Activated CD8-positive, alpha-beta memory T cell treated with anti-CD3 and anti-CD28 coated beads, Interleukin-2, amount 50 U/mL, for 4 hours (primary cell): ENCODE results near the gene CHRNB1.

Experiments used
- DNase-seq: peaks from one replicate; pipeline ENCODE4 v3.0.0-alpha.2; 2020

Gene CHRNB1, protein sequence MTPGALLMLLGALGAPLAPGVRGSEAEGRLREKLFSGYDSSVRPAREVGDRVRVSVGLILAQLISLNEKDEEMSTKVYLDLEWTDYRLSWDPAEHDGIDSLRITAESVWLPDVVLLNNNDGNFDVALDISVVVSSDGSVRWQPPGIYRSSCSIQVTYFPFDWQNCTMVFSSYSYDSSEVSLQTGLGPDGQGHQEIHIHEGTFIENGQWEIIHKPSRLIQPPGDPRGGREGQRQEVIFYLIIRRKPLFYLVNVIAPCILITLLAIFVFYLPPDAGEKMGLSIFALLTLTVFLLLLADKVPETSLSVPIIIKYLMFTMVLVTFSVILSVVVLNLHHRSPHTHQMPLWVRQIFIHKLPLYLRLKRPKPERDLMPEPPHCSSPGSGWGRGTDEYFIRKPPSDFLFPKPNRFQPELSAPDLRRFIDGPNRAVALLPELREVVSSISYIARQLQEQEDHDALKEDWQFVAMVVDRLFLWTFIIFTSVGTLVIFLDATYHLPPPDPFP

DNA sequence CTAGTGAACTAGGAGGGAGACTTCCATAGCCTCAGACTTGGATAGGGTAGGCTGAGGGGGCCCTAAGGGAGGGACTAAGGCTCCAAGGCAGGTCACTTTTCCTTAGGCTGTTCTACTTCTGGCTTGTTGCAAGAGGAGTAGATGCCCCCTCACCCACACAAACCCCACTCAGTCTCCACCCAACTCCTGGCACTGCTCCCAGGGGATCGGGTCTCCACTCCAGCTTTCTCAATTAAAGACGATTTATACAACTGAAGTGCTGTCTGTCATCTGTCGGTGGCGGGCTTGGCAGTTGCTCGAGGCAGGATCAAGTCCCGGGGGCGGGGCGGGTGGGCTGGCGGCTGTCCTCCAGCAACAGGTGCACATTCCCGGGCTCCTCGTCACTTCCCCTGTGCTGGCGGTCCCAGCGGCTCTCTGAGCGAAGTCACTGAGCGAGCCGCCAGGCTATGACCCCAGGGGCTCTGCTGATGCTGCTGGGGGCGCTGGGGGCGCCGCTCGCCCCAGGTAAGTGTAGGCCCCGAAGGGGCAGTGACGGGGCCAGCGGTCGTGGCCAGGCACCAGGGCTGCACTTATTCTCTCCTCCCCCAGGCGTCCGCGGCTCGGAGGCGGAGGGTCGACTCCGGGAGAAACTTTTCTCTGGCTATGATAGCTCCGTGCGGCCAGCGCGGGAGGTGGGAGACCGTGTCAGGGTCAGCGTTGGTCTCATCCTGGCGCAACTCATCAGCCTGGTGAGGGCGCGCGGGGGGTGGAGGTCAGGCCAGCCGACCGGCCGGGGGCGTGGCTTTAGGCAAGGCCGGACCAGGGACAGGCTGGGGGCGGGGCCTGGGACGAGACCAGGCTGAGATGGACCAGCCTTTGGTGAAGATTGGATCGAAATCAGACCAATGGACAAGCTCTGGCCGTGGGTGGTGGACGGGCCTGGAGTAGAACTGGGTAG lies at the start of gene CHRNB1:
CHRNB1 (plus strand) TSS at position 380 of the 937 bp plus-strand sequence; CDS start at position 447, 67 bp downstream.
- DNase-seq = peak; percentile 14

DNA sequence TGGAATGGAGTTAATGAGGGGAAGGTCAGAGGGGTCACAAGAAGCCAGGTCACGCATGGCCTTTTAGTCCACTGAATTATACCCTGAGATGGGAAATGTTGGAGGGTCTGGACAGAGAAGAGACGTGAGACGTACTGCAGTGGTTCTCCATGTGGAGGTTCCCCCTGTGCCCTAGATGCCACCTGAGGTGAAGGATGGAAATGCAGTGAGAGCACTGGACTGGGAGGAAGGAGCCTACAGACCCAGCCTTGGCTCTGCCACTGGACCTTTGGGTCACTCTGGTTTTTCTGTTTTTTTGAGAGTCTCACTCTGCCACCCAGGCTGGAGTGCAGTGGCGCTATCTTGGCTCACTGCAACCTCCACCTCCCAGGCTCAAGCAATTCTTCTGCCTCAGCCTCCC lies 48.7 kb upstream of the CHRNB1 start:
- no peak for DNase-seq

DNA sequence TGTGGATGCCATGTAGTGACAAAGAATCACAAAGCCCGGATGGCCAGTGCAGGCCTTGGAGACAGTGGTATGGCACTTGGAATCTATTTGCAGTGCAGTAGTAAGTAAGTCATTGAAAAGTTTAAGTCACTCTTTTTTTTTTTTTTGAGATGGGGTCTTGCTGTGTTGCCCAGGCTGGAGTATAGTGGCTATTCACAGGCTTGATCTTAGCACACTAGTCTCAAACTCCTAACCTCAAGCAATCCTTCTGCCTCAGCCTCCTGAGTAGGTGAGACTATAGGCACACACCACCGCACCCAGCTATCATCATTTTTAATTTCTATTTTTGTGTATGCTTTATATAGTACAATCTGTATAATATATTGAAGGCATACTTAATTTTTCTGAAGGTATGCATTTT lies 46.2 kb upstream of the CHRNB1 start:
- no peak for DNase-seq

DNA sequence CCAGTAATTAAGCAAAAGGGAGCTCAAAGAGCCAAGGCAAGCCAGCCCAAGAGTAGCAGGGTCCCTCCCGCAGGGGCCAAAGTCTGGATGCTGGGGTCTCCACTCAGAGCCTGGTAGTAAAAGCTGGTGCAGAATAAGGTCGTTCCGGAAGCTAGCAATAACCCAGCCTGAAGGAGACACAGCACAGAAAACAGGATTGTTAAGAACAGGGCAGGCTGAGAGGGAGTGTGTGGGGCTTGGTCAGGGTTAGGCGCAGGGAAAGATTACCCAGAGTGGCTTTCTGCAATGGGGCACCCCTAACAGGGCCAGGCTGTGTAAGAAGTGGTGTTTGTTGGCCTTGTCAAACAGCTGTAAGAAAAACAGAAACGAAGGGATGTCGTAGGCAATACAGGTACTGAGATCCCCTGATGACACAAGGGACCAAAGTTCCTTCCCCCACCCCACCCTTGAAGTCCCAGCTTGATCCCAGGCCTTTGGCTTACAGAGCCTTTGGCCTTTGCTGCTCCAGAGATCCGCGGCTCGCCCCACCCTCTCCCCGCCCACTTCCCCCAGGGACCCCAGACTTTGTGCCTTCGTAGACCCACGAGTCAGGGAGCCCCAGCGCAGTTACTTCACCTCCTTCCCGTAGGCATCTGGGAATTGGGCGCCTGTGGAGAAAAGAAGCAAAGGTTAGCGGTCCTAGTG lies 41.7 kb upstream of the CHRNB1 start:
- DNase-seq = peak; percentile 38

DNA sequence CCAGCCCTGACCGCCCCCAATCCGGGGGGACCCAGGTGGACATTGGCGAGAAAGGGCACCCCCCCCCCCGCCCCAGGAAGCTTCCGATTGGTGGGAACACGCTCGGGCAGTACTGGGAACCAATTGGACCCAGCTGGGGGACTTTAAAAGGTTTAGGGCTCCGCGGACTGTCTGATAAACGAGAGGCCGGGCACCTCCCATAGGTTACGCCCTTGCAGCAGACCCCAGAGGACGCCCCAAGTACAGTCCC lies 41.2 kb upstream of the CHRNB1 start:
- DNase-seq = no peak

DNA sequence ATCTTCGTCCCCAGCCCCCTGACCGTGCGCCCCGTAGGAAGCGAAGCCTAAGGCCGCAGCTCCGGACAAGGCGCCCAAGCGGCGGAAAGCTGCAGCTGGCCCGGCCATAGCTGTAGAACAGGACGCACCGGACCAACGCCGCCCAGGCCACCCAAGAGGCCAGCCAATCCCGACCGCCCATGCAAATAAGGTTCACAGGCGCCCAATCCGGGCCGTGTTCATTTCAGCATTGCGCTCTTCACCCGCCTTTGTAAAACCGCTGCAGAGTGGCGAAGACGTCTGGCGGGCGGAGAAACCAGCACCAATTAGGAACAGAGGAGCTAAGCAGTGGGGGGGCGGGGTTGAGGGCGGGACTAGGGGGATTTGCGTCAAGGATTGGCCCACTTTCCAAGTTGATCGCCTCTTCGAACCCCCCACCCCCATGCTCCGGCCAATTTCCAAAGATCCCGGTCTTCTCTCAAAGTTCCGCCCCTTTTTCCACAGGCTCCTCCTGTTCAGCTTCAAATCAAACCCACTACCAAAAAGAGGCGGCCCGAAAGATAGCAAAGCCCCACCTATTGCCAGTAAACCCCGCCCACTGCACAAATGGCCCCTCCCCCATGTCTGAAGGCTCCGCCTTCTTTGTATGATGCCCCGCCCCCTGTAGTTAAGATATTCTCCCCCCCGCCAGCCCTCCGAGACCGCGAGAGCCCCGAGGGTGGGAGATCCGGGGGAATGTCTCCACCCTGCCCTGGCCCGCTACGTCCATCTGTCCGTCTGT lies 40.7 kb upstream of the CHRNB1 start, which contains the start of gene TMEM256:
TMEM256 (minus strand) TSS at position 121 of the 760 bp plus-strand sequence; CDS start at position 108, 13 bp downstream.
- peak; percentile 91 for DNase-seq

DNA sequence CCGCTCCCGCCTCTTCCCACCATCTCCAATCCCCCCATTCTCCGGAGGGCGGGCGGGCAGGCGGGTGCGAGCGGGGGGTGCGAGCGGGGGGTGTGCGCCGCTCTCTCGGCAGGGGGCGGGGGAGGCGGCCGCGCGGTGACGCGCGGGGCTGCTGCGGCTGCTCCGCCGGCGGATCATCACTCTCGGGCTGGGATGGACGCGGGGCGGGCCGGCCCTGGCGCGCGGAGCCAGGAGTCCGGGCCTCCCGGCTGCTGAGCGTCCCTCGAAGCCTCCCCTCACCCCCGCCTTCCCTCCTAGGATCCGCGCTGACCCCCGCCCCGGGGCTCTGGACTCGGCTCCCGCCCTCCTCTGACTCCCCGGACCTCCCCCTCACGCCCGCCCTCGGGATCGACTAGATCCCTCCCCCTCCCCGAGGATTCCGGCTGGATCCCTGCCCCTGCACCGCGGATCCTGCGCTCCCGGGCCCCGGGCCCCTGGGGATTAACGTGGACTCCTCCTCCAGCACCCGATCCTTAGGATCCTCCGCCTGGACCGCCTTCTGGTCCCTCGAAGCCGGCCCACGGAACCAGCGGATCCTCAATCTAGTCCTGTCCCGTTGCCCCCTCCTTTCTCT lies 40.0 kb upstream of the CHRNB1 start:
- DNase-seq = peak; percentile 73

DNA sequence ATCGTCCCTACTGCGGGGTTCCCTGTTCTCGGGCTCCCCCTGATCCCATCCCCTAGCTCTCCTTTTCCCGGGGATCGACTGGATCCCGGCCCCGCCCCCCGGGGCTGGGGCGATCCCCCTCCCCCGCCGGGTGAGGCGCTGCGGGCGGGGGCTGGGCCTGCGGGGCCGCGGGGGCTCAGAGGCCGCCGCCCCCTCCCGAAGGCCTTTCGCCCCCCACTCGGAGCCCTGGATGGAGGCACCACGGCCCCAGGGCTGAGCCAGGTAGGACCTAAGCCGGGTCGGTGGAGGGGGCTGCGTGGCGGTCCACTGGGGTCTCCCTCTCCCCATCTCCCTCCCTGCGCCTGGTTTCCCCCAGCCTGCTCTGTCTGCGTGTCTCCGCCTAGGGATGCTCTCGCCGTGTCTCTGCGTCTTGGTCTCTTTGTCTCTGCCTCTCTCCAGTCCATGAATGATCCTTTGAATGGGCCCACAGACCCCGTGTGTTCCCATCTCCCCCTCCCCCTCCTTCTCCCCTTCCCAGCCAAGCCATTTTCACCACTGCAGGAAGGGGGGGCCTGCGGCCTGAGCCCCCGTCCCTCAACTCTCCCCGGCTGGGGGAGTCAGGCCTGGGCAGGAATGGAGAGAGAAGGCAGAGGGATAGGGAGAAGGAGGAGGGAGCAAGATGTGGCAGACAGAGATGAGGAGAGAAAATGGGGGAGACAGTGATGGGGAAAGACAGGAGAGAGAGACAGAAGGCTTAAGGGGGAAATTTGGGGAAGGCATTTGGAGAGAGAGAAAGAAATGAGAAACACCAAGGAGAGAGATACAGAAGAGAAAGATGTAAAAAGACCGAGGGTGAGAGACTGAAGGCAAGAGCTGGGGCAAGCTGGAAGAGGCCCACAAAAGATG lies 39.3 kb upstream of the CHRNB1 start:
- no peak for DNase-seq

DNA sequence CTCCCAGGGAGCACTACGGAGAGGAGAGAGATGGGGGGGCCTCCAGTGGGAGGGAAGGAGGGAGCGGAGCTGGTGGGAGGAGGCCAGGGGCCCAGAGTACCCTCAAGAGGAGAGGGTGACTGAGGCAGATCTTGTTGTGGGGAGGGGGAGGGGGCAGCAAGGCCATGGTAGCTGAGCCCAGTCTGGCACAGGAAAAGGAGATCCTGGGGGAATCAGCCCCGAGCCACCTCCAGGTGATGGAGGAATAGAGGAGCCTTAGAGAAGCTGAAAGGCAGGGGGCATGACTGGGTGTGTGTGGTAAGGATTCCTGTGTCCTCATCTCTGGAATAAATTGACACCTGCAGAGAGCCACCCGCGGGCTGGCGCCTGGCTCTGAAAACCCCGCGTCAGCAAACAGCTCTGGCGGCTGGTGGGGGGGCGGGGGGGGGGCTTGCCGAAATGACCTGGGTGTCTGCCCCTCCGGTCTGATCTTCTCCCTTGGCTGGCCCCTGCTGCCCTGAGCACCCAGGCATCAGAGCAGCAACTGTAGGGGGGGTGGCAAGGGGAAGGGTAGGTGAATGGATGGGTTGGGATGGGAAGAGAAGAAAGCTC lies 38.5 kb upstream of the CHRNB1 start:
- DNase-seq = no peak

DNA sequence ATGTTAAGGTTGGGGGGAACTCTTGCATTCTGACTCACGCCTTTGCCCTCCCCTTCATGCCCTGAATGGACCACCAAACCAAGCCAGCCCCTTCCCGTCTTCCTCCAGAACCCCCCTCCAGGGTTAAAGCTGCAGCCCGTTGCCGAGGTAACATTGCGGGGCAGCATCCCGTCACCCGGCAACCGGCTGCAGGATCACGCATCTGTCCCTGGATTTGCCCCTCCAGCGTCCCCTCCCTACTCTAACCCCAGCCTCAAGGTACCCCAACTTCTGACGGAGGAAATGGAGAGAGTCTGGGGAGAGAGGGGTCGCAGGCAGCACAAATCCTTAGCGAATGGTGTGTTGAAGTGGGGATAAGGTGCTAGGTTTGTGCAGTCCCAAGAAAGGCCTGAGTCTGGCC lies 37.8 kb upstream of the CHRNB1 start:
- DNase-seq = no peak

DNA sequence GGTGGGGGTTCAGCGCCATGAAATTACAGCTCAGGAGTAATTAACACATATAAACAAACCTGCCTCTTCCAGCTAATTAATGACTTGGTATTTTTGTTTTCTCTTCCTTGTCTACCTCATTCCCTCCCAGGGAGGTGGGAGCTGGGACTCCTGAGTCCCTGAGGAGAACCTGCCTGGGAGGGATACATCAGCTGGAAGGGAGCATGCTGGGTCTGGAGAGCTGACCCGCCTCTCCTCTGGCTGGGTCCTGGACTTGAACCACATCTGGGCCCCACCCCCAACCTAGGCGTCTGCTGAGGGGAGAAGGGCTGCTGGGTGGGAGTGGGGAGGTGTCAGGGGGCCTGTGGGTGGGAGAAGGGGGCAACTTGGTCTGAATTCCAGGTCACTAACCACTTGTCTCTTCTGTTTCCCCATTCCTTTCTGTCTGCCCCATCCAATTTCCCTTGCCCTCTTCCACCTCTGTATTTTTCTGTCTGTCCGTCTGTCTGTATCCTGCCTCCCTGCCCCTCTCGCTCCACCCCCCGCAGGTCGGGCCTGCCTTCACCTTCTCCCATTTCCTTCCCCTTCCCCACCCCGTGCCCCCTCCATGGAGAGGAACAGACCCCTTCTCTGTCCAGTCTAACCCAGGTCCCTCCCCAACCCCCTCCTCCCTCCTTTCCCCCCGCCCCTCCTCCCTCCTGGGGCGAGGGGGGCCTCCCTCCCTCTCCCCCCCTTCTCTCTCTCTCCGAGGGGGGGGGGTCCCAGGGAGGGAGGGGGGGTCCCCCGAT lies 37.2 kb upstream of the CHRNB1 start, which contains the start of gene NLGN2:
NLGN2 (plus strand) TSS at position 361 of the 767 bp plus-strand sequence. CDS start 411 bp downstream, outside the sequence.
- DNase-seq = no peak

DNA sequence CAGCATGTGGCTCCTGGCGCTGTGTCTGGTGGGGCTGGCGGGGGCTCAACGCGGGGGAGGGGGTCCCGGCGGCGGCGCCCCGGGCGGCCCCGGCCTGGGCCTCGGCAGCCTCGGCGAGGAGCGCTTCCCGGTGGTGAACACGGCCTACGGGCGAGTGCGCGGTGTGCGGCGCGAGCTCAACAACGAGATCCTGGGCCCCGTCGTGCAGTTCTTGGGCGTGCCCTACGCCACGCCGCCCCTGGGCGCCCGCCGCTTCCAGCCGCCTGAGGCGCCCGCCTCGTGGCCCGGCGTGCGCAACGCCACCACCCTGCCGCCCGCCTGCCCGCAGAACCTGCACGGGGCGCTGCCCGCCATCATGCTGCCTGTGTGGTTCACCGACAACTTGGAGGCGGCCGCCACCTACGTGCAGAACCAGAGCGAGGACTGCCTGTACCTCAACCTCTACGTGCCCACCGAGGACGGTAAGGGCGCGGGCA lies 36.6 kb upstream of the CHRNB1 start:
- peak; percentile 33 for DNase-seq

DNA sequence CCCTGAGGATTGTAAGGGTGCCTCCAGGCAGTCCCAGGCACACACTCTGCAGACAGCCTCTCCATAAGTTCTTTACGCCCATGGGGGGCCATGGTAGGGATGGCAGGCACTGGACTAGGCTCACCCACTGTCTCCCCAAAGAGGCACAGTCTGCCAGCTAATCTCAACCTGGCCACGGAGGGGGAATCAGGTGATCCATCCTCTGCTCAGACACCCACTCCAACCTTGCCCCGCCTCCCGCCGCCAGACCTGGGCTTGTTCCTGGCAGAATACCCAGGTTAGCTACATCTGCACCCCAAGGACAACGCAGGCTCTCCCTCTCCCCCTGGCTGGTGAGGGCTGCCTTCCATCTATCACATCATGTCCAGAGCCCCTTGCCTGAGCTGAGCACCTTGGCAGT lies 36.0 kb upstream of the CHRNB1 start:
- DNase-seq = no peak

DNA sequence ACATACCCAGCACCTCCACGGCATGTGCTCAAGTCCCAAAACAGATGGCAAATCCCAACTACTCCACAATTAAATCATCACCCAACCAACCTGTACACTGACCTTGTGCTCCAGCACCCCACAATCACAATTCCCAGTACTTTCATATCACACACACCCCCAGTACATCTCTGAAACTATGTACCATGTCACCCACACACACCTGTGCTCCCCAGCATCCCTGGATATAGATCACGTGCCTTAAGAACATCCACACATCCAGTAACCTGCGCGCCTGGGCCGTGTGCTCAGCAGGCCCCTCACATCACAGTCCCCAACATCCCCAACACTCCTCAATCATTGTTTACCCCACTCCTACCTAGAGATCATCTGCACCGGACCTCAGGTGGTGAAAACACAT lies 35.1 kb upstream of the CHRNB1 start:
- DNase-seq = no peak

DNA sequence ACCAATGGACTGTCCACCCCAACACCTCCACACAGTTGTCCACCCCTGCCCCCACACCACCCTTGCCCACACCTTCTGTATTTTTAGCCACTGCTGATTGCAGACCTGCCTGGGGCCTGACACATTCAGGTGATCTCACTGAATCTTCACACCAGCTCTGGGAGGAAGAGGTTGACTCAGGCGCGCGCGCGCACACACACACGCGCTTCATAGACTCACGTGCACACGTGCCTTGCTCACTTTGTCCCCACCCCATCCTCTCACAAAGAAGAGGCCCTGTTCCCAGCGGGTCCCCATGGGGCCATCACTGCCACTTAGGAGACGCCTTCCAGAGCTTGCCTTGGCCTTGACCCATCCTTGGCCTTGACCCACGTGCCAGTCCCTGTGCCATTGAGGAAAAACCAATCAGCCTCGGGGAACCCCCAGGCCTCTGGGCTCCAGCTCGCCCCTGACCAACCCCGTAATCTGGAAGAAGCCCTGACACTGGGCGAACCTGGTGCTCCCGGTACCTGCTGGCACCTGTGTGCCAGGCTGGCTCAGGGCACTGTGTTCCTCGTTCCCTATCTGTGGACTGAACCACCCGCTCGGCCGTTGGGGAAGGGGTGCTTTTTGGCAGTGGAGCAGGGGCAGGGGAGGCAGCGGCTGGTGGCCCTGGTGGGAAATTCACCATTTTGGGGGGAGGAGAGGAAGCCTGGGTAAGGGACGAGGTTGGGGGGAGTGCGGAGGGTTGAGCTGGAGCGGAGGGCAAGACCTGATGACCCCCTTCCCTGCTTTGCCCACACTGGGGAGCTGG lies 34.0 kb upstream of the CHRNB1 start:
- DNase-seq = no peak

DNA sequence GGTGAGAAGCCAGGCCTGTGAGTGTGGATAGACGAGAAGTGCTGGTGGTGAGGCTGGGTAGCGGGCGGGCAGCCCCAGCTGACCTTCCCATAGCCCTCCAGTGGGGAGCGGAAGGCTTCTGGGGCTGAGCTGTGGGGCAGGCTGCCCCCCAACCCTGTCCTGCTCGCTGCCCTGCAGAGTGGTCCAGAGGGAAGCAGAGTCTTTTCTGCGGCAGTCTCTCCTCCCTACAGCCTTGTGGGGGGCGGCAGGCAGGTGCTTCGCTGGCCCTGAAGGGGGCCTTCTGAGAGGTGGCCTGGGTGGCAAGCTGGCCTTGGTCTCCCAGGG lies 33.5 kb upstream of the CHRNB1 start:
- no peak for DNase-seq

DNA sequence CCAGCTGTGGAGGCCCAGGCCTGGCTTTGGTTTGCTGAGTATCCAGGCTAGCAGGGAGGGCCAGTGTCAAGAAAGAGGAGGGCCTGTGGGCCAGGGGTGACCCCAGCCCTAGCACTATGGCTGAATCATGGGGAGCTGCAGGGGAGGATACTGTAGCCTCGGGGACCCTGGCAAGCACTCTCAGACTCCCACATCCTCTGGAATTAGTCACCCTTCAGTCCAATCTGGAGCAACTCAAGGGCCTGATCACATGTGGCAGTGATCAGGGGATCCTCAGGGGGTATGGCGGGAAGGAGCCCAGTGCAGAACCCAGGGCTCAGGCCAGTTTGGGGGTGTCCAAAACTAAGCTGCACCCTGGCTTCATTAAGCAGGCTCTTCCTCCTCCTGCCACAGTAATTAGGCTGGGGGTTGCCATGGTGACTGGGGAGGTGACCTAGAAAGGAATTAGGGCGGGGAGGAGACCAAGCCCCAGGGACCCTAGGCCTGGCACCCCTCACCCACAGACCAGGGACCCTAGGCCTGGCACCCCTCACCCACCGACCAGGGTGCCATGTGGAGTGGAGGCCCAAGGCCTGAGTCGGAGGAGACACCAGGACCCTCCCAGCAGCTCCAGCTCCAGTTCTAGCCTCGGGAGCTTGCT lies 31.4 kb upstream of the CHRNB1 start:
- no peak for DNase-seq

DNA sequence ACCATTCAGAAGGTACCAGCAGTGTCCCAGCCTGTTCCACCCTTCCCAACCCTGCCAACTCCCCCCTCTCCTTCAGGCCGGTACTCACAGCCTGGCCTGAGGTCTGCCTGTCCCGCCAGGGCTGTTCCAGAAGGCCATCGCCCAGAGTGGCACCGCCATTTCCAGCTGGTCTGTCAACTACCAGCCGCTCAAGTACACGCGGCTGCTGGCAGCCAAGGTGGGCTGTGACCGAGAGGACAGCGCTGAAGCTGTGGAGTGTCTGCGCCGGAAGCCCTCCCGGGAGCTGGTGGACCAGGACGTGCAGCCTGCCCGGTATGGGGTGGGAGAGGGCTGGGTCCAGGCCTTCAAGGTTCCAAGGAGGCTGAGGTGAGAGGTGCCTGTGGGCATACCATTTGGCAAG lies 30.0 kb upstream of the CHRNB1 start:
- DNase-seq = no peak
